WTC11 (cell line): ENCODE measurements around the gene PAM. TPM values are rescaled to one million over a fixed set of nuclear protein-coding genes. Genes with fewer than 3 reads are reported as not detected.

ENCODE experiments used
- ATAC-seq: fragments of 200-7000 bp; cut with Tn5 transposase; 2 replicates; pipeline ENCODE4 v1.10.0; 2021; ENCODE audit warnings: mild to moderate bottlenecking, moderate library complexity
- CTCF ChIA-PET: fragments of 300-600 bp; sonication (Branson Sonifier 250); formaldehyde crosslinking; loops from one replicate; lab custom pipeline; 2021; ENCODE audit warnings: antibody characterized with exemption; lab: Charles Lee
- POLR2A ChIA-PET: fragments of 350-600 bp; sonication (Branson Sonifier 250); formaldehyde crosslinking; loops from one replicate; lab custom pipeline; 2021; ENCODE audit warnings: antibody characterized with exemption; lab: Charles Lee
- DNase-seq: peaks from one replicate; pipeline ENCODE4 v3.0.0; 2021; ENCODE audit warnings: low spot score
- H3K27ac Mint-ChIP-seq: 2 replicates; pipeline ENCODE4 v1.8.0; 2021; ENCODE audit warnings: mixed read lengths
- H3K27me3 Mint-ChIP-seq: 2 replicates; pipeline ENCODE4 v1.8.0; 2021; ENCODE audit warnings: low read depth, mild to moderate bottlenecking, moderate library complexity, mixed read lengths
- H3K36me3 Mint-ChIP-seq: 2 replicates; pipeline ENCODE4 v1.8.0; 2021; ENCODE audit warnings: mixed read lengths
- H3K4me1 Mint-ChIP-seq: 2 replicates; pipeline ENCODE4 v1.8.0; 2022; ENCODE audit warnings: mixed read lengths
- H3K4me3 Mint-ChIP-seq: 2 replicates; pipeline ENCODE4 v1.8.0; 2021; ENCODE audit warnings: mild to moderate bottlenecking, moderate library complexity, mixed read lengths
- H3K9me3 Mint-ChIP-seq: 2 replicates; pipeline ENCODE4 v1.8.0; 2021; ENCODE audit warnings: mixed read lengths
- ELF4 ChIP-seq: sonication (generic); formaldehyde crosslinking; IDR thresholded peaks from 2 replicates; pipeline ENCODE4 v1.8.1; 2022; ENCODE audit warnings: low read depth, mild to moderate bottlenecking, moderate library complexity, missing genetic modification reagents
- EMX1 ChIP-seq: fragments of 250-450 bp; sonication (Bioruptor Pico); IDR thresholded peaks from 2 replicates; pipeline ENCODE4 v1.8.0; 2021; ENCODE audit warnings: mild to moderate bottlenecking
- FOXP4 ChIP-seq: sonication (generic); formaldehyde crosslinking; IDR thresholded peaks from 2 replicates; pipeline ENCODE4 v1.8.0; 2022; ENCODE audit warnings: mild to moderate bottlenecking, missing genetic modification reagents
- GRHL2 ChIP-seq: fragments of 250-450 bp; sonication (Bioruptor Pico); IDR thresholded peaks from 2 replicates; pipeline ENCODE4 v1.8.0; 2022; ENCODE audit warnings: mild to moderate bottlenecking, moderate library complexity; ENCODE audit not compliant: insufficient replicate concordance, severe bottlenecking
- HMGA2 ChIP-seq: fragments of 250-450 bp; sonication (Bioruptor Pico); IDR thresholded peaks from 2 replicates; pipeline ENCODE4 v1.4.0; 2021; ENCODE audit warnings: mild to moderate bottlenecking, moderate library complexity
- NFE2L1 ChIP-seq: sonication (generic); formaldehyde crosslinking; IDR thresholded peaks from 2 replicates; pipeline ENCODE4 v1.8.1; 2023; ENCODE audit warnings: missing genetic modification reagents
- NR1H2 ChIP-seq: sonication (generic); formaldehyde crosslinking; IDR thresholded peaks from 2 replicates; pipeline ENCODE4 v1.9.0; 2021; ENCODE audit warnings: mild to moderate bottlenecking, moderate library complexity, missing genetic modification reagents
- NR3C1 ChIP-seq: sonication (generic); formaldehyde crosslinking; conservative IDR thresholded peaks from 2 replicates; pipeline ENCODE4 v1.8.1; 2023; ENCODE audit warnings: low read depth, mild to moderate bottlenecking, missing genetic modification reagents
- OVOL2 ChIP-seq: fragments of 250-450 bp; sonication (Bioruptor Pico); IDR thresholded peaks from 2 replicates; pipeline ENCODE4 v1.9.0; 2021; ENCODE audit warnings: mild to moderate bottlenecking, borderline replicate concordance
- PREB ChIP-seq: sonication (generic); formaldehyde crosslinking; IDR thresholded peaks from 2 replicates; pipeline ENCODE4 v1.8.1; 2022; ENCODE audit warnings: mild to moderate bottlenecking, missing genetic modification reagents, moderate library complexity, borderline replicate concordance
- RELA ChIP-seq: sonication (generic); formaldehyde crosslinking; IDR thresholded peaks from 2 replicates; pipeline ENCODE4 v1.8.1; 2022; ENCODE audit warnings: missing genetic modification reagents, mild to moderate bottlenecking, borderline replicate concordance
- TEAD1 ChIP-seq: sonication (generic); formaldehyde crosslinking; IDR thresholded peaks from 2 replicates; pipeline ENCODE4 v1.8.0; 2022; ENCODE audit warnings: mild to moderate bottlenecking, missing genetic modification reagents
- ZMAT4 ChIP-seq: fragments of 250-450 bp; sonication (Bioruptor Pico); IDR thresholded peaks from 2 replicates; pipeline ENCODE4 v1.9.0; 2021; ENCODE audit warnings: mild to moderate bottlenecking
- ZNF138 ChIP-seq: sonication (generic); formaldehyde crosslinking; conservative IDR thresholded peaks from 2 replicates; pipeline ENCODE4 v1.8.1; 2022; ENCODE audit warnings: mild to moderate bottlenecking, moderate library complexity, missing genetic modification reagents
- ZNF219 ChIP-seq: sonication (generic); formaldehyde crosslinking; IDR thresholded peaks from 2 replicates; pipeline ENCODE4 v1.8.0; 2023; ENCODE audit warnings: missing genetic modification reagents, mild to moderate bottlenecking, borderline replicate concordance
- ZNF532 ChIP-seq: fragments of 250-450 bp; sonication (Bioruptor Pico); IDR thresholded peaks from 2 replicates; pipeline ENCODE4 v1.9.0; 2021; ENCODE audit warnings: mild to moderate bottlenecking, borderline replicate concordance
- total RNA-seq: library from RNA; stranded (reverse); gene quantifications from 3 replicates; pipeline ENCODE4 v1.2.3, GENCODE V29; 2021
- TF ChIP-seq, protein P1 (sequence below): sonication (generic); formaldehyde crosslinking; IDR thresholded peaks from 2 replicates; pipeline ENCODE4 v1.8.1; 2022; ENCODE audit warnings: low read depth, missing genetic modification reagents, borderline replicate concordance
- TF ChIP-seq, protein P2 (sequence below): sonication (generic); formaldehyde crosslinking; conservative IDR thresholded peaks from 2 replicates; pipeline ENCODE4 v1.8.1; 2022; ENCODE audit warnings: mild to moderate bottlenecking, missing genetic modification reagents

Gene PAM
- total RNA-seq, 1 experiment from 2014 or later: 52.3 TPM

DNA sequence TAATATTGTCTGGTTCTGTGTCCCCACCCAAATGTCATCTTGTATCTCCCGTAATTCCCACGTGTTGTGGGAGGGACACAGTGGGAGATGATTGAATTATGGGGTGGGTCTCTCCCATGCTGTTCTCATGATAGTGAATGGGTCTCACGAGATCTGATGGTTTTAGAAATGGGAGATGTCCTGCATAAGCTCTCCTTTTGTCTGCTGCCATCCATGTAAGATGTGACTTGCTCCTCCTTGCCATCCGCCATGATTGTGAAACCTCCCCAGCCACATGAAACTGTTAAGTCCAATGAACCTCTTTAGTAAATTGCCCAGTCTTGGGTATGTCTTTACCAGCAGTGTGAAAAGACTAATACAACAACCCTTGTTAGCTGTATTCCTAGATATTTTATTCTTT is 320.3 kb downstream of the PAM start:
- POLR2A ChIA-PET: no interaction called here
- Mint-ChIP-seq H3K9me3 (peaks cover 73% of the 10 kb centered on the region), H3K36me3 (peaks cover 66% of the 10 kb centered on the region), H3K4me1 (no peaks in the 10 kb centered on the region), H3K27ac (no peak overlapping the region), H3K4me3 (no peak overlapping the region), H3K27me3 (peaks cover 11% of the 10 kb centered on the region; the same call in 1 of the 2 replicates)
- CTCF ChIA-PET: no interaction called here
- TF ChIP-seq TEAD1 (no peak), NR3C1 (CRISPR knock-in tag) (no peak), ZNF532 (no peak), ZNF138 (CRISPR knock-in tag) (no peak), GRHL2 (no peak), RELA (no peak), OVOL2 (CRISPR knock-in tag) (no peak), ELF4 (no peak), ZNF219 (CRISPR knock-in tag) (no peak), PREB (CRISPR knock-in tag) (no peak), NR1H2 (CRISPR knock-in tag) (no peak), ZMAT4 (CRISPR knock-in tag) (no peak), EMX1 (no peak), HMGA2 (CRISPR knock-in tag) (no peak), NFE2L1 (CRISPR knock-in tag) (no peak), FOXP4 (no peak)
- TF ChIP-seq, protein P1, sequence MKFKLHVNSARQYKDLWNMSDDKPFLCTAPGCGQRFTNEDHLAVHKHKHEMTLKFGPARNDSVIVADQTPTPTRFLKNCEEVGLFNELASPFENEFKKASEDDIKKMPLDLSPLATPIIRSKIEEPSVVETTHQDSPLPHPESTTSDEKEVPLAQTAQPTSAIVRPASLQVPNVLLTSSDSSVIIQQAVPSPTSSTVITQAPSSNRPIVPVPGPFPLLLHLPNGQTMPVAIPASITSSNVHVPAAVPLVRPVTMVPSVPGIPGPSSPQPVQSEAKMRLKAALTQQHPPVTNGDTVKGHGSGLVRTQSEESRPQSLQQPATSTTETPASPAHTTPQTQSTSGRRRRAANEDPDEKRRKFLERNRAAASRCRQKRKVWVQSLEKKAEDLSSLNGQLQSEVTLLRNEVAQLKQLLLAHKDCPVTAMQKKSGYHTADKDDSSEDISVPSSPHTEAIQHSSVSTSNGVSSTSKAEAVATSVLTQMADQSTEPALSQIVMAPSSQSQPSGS (CRISPR knock-in tag): no peak
- TF ChIP-seq, protein P2, sequence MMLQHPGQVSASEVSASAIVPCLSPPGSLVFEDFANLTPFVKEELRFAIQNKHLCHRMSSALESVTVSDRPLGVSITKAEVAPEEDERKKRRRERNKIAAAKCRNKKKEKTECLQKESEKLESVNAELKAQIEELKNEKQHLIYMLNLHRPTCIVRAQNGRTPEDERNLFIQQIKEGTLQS (CRISPR knock-in tag): no peak
- ATAC-seq (no peak), DNase-seq (no peak)
